G401 (cell line): ENCODE measurements around the gene NRIP3. TPM values are rescaled to one million over a fixed set of nuclear protein-coding genes. Genes with fewer than 3 reads are reported as not detected.
"Not testable (repeated sequence)": the region's sequence is repeated elsewhere in the genome, so short reads cannot be mapped to it uniquely, and the experiment has no call there.

Experiments
- DNase-seq: peaks from one replicate; pipeline ENCODE4 v3.0.0-alpha.2; 2015; ENCODE audit warnings: low spot score
- in situ Hi-C: cut with HindIII; loops from 2 replicates; pipeline ENCODE4 v1.10.0; 2016; ENCODE audit warnings: low sequenced_read_pairs, mixed read lengths
- total RNA-seq: library from RNA; depleted of rRNA; stranded (reverse); fragments of >200 nt; shearing (Covaris generic); gene quantifications from 2 replicates; pipeline ENCODE4 v1.2.3, GENCODE V29; 2014

NRIP3 gene
- total RNA-seq, 1 experiment from 2014 or later, result 1.1 TPM

DNA sequence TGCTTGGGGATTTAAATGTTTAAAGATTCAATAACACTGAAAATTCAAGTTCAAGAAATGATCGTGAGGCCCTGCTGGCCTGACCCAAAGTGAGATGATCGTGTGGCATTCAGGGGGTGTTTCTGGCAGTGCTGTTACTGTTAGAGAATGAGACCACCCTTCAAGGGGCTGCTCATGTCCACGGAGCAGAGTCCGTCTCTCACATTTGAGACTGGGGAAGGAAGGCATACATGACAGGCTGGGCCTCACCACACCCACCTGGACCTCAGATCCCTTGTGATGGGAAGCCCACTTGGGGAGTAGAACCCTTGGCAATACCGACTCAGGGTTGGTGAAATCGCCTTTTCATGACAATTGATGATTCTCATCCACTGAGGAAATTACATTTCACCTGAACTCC lies 16.1 kb upstream of the NRIP3 start:
- in situ Hi-C loops, result no loop called here
- no peak for DNase-seq

GRCh38 chr11:9017773-9018172 lies 14.0 kb upstream of the NRIP3 start:
- in situ Hi-C loops, result no loop called here
- DNase-seq, result peak; percentile 34

DNA sequence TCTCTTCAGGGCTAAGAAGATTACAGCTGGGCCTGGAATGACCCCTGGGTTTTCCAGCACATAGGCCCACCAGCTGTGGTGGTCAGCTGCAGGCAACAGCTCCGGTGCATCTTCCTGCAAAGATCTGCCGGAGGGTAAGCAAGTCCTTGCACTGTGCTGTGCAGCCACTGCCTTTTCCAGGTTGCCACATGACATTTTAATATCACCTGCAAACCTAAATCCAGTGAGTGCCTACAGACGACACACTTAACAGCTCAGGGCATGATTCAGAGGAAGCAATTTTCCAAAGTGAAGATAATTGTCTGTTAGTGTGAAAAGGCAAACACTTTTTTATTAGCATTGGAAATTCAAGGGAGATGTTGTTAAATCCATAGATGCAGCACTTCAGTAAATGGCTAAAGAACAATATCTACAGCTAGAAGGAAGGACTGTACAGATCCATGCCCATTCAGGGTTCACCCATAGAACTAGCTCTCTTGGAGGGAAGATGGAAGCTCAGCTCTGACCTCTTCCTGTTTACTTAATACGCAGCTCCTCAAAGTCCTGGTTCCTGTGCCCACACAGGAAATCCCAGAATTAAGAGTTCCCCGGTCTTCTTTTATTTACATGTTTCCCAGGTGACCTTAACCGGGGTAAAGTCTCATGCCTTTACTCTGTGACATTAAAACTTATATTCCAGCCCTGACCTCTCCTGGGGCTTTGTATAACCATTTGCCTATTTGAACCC lies 13.3 kb upstream of the NRIP3 start:
- in situ Hi-C loops, result no loop called here
- DNase-seq, result no peak

GRCh38 chr11:9015677-9016076 lies 11.9 kb upstream of the NRIP3 start:
- in situ Hi-C loops, result no loop called here
- DNase-seq, result peak; percentile 100

DNA sequence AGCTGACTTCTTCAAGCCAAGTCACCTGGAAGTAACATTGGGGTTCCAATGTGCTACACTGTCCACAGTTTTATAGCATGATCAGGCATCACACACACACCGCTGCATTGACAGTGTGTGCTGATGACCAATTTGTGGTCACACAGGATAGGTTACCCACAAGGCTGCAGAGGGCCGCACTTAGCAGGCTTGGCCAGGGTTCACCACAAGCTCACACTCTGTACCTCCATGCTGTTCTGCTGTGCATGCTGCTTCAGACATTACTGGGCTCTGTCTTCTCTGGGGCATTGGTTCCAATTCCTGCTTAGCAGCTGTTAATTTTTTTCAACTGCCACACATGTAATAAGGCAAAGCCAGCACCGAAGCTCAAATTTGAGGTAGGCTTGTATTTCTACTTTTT lies 11.0 kb upstream of the NRIP3 start:
- peak; percentile 43 for DNase-seq
- in situ Hi-C loops, result no loop called here

DNA sequence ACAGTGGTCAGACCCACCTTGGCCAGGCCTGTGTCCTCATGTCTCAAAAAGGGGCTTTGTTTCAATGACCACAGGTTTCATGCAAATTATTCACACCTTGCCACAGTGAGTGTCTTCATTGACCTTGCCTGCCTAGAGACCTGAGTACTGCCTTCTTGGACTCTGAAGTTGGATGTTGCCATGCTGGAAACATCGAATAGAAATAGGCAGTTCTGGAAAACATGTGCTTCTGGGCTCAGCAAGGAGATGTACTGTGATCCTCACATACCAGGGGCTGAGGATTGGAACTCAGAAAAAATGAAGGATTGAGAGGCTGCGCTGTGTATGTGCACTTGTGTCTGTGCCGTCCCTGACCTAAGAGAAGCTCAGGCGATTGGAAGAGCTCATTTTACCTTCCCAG lies 9.6 kb upstream of the NRIP3 start:
- in situ Hi-C loops, result no loop called here
- DNase-seq, result no peak

DNA sequence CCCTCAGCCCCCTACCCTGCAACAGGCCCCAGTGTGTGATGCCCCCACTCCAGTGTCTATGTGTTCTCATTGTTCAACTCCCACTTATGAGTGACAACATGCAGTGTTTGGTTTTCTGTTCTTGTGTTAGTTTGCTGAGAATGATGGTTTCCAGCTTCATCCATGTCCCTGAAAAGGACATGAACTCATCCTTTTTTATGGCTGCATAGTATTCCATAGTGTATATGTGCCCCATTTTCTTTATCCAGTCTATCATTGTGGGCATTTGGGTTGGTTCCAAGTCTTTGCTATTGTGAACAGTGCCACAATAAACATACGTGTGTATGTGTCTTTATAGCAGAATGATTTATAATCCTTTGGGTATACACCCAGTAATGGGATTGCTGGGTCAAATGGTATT lies 5.7 kb upstream of the NRIP3 start:
- DNase-seq, in situ Hi-C loops: not testable (repeated sequence)

DNA sequence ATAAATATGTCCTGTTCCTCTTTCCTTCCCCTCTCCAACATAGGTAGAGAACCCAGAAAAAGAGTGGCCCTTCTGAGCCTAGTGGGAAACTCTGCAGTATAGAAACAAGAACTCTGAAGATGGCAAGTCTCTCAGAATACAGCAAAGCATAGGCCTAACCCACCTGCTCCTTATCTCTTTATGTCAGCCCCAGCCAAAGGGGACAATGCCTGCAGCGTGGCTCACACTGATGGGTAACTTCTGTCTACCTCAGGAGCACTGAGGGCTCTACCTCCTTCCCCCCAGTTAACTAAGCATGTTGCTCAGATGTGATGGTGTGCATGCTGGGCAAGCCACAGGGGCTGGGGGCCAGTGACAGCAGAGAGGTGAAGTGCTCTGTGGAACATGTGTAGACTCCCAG lies 4.9 kb upstream of the NRIP3 start:
- no peak for DNase-seq
- in situ Hi-C loops, result no loop called here

GRCh38 chr11:9008011-9008550 lies 4.3 kb upstream of the NRIP3 start:
- in situ Hi-C loops, result no loop called here
- no peak for DNase-seq

DNA sequence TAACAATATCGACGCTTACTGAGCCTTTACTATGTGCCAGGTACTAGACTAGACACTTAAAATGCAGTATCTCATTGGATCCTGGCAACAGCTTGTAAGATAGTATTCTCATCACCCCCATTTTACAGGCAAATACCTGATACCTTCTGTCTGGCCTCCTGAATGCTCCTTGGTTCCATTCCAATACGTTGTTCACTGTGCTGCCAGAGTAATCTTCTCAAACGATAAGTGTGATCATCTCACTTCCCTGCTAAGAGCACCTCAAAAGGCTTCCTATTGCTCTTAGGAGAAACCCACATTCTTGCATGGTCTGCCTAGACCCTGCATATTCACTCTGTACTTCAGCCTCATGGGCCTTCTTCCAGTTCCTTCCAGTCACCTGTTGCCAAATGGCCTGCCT lies 1.3 kb upstream of the NRIP3 start:
- DNase-seq, result peak; percentile 63
- in situ Hi-C loops, result no loop called here

DNA sequence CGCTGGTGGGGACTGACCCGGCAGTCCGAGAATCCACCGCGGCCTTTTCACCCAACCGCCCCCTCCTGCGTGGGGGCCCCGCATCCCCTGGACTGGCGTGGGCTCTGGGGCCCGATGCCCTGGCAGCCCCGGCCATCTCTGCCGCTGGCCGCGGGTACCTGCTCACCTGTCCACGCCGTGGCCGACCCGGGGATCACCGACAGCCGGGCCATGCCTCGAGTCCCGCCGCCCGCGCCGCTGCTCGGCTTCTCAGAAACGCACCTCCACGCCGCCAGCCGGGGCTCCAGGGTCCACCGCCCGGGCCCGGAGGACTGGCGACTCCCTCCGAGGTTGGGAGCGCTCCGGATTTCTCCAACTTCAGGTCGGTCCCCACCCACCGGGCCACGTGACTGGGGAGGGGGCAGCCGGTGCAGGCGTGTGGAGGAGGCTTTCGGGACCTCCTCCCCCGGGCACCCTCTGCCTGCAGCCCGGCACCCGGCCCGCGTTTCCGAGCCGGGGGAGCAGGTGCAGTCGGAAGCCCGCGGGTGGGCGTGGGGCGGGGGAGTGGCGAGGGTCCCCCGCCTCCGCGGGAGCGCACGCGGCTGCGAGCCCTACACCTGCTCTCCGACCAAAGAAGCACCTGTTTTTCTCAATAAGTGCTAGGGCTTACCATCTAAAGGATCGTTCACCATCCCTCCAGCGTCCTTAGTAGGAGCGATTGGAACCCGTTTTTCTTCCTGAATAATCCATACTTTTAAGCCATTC lies 554 bp upstream of the NRIP3 start:
- DNase-seq, result peak; percentile 32
- in situ Hi-C loops, result no loop called here

DNA sequence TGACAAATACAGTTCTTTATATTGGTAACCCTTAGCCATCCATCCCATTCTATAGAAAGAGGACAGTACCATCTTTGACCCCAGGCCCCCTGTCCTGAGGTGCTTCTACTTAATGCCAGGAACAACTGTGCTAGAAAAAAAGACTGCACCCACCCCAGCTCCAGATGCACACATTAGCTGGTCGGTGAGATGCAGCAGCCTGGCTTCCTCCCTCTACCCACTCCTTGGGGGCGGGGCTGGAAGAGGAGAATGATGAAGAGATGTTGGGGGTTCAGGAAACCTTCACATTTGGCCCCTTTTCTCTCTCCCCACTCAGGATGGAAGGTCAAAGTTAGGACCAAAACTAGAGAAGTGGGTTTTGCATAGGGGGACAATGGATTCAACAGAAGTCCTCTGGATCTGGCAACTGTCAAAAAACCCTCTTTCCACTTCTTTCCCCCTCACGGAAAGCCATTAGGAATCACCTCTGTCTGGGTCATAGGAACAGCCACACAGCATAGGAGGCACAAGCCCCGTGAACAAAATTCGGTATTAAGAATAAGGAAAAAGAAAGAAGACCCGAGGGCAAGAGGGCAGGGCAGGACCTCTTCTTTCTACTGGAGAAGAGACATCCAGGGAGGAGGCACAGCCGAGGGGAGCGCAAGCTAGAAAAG lies 755 bp downstream of the NRIP3 start:
- in situ Hi-C loops, result no loop called here
- DNase-seq, result peak; percentile 43

DNA sequence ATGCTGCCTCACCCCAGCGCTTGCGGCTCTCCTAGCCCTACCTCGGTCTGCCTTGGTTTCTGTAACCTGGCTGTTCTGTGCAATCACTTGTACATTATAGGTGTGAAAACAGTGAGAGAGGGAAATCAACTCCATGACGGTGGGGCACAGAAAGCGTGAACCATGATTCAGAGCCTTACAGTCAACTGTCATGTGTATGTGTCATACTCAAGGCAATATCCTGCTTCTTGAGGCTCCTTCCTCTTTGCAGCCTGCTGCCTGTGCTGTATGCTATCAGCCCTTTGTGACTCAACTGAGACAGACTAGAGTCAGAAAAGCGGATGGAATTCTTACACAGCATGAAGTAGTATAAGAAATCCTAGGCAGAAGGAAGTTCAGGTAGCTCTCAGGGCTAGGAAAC lies 2.1 kb downstream of the NRIP3 start:
- peak; percentile 62 for DNase-seq
- in situ Hi-C loops, result no loop called here

DNA sequence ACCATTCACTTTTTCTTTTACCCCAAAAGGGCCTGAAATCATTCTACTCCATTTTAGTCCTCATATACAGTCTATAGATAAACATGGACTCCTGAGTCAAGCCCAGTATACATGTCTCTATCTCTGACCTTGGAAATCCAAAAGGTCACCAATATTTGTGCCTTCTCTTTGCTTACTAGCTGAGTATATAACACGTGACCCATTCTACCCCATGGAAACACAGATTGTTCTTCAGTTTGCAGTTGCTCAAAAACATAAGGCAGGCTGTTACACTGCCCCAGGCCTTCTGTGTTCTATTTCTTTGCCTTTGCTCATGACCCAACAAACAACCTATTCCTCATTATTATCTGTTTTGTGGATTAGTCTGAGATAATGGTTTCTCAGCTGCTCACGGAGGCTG lies 5.8 kb downstream of the NRIP3 start:
- in situ Hi-C loops, result no loop called here
- DNase-seq, result no peak

- no peak for DNase-seq
- in situ Hi-C loops, result no loop called here
Measured at GRCh38 chr11:8997451-8997850, 6.3 kb downstream of the NRIP3 start.

DNA sequence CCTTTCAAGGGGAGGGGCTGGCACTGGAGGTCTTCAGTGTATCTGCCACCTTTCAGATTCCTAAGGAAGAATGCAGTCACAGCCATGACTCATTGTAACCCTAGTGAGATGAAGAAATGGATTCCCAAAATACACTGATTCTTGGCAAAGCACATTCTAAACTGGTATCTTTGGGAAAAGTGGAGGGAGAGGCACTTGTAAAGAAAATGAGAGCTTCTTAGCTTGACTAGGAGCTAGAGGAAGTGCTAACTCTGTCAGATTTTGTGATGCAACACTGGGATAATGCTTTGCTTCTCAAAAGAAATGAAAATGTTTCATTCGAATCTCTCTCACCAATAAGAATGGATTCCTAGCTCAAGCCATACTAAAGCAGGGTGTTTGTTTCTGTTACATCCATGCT lies 14.3 kb downstream of the NRIP3 start:
- in situ Hi-C loops, result no loop called here
- no peak for DNase-seq

- no peak for DNase-seq
- in situ Hi-C loops, result no loop called here
Measured at GRCh38 chr11:8988329-8989234, 15.2 kb downstream of the NRIP3 start.

DNA sequence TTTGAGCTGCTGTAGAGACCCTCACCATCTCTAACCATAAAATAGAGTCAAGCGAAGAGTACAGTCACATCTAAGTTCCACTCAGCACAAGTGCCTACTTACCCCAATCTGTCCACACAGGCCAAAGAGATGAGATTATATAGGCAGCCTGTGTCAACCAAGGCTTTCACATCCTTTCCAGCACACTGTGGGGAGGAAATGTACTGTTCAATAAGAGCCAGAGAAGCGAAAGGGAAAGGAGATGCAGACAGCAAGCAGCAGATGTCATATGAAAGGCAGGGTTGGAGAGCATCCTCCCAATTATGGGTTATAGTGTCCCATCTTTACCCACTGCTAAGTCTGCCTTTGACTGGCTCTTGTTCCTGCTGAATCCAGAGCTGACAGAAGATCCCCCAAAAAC lies 16.4 kb downstream of the NRIP3 start:
- in situ Hi-C loops, result no loop called here
- no peak for DNase-seq

DNA sequence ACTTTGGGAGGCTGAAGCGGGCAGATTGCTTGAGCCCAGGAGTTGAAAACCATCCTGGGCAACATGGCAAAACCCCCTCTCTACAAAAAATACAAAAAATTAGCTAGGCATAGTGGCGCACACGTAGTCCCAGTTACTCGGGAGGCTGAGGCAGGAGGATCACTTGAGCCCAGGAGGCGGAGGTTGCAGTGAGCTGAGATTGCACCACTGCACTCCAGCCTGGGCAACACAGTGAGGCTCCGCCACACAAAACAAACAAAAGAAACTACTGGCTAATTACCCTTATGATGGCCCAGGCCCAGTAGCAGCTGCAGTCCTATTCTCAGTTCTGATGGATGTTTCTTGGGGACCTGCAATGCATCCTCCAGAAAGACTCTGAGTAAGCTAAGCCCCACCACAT lies 17.0 kb downstream of the NRIP3 start:
- in situ Hi-C loops, DNase-seq: not testable (repeated sequence)
